SH-SY5Y (cell line): Measurements from ENCODE around the gene NR1D2.

Source experiments
- GATA2 ChIP-seq: IDR thresholded peaks from 2 replicates; pipeline ENCODE4 v1.6.1; 2011; ENCODE audit warnings: mild to moderate bottlenecking, low read depth, low read length
- GATA3 ChIP-seq: IDR thresholded peaks from 2 replicates; pipeline ENCODE4 v1.6.1; 2011; ENCODE audit warnings: low read depth, mild to moderate bottlenecking, low read length, moderate library complexity

The NR1D2 gene

DNA sequence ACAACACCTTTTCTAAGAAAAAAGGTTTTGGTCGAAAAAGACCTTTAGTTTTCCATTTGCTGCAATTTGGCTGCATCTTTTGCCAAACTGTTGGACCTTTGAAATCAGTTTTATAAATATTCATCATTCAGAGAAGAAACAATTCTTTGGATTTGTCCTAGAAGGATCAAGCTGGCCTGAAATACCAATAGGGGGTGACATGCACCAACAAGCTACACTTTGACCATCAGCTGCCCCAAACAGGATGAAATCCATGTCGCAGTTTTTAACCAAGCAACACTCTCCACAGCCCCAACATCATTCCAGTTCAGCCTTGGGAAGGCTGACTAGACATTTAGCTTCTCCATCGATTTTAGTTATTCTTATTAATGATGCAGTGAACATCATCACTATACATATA lies 18.4 kb upstream of the NR1D2 start:
- TF ChIP-seq GATA3 (no peak), GATA2 (no peak)

DNA sequence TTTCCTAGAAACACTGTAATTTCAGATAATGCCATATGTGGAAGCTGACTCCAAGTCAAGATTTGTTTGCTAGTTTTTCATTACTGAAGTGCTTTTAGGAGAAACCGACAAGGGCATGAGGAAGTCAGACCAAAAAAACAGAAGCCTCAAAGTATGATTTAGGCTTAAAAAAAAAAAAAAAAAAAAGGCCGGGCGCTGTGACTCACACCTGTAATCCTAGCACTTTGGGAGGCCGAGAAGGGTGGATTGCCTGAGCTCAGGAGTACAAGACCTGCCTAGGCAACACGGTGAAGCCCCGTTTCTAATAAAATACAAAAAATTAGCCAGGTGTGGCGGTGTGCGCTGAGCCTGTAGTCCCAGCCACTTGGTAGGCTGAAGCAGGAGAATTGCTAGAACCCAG lies 16.6 kb upstream of the NR1D2 start:
- TF ChIP-seq GATA2 (no peak), GATA3 (no peak)

DNA sequence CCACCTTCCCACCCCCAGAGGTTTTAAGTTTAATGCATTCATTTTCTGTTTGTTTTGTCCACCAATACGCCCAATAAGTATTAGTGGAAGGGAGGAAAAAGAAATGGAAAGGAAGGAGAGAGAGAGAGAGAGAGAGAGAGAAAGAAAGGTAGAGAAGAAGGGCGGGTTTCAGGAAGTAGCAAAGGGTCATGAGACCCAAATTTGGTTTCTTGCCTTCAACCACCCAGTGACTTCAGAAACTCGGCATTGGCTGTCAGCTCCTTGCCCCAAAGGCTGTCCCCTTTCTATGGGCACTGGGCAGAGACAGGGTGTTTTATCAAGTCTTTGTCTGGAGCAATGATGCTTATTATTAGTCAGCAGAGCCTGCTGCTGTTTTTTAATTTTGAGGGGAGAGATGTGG lies 13.5 kb upstream of the NR1D2 start:
- TF ChIP-seq GATA3 (no peak), GATA2 (no peak)

DNA sequence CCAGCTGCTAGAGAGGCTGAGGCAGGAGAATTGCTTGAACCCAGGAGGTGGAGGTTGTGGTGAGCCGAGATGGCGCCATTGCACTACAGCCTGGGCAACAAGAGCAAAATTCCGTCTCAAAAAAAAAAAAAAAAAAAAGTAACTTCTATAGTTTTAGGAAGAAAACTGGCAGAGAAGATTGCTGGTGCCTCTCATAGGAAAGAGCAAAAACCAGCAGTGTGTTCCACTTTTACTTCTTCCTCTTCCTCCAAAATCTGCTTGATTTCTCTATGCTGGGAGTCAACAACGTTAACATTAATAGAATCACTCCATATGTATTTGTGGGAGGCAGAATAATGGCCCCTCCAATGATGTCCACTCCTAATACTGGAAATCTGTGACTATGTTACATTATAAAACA lies 12.5 kb upstream of the NR1D2 start:
- TF ChIP-seq GATA3, result no peak
- TF ChIP-seq GATA2, result no peak

DNA sequence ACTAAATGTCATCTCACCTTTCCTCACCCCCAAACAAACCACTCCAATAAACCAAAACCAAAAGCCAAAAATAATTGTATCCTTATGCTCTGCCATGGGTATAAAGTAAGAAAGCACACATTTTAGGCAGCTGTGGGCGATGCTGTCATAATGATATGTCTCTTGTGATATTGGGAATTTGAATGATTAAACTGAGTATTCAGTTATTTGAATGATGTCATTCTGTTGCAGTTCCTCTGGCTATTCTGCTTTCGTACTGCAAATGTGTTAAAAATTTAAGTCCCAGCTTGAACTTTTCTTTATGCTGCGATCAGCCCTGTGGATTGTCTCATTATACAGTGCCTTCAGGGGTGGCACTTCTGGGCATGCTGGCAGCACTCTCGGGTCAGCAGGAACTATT lies 10.8 kb upstream of the NR1D2 start:
- no peak for TF ChIP-seq GATA3
- TF ChIP-seq GATA2, result no peak

DNA sequence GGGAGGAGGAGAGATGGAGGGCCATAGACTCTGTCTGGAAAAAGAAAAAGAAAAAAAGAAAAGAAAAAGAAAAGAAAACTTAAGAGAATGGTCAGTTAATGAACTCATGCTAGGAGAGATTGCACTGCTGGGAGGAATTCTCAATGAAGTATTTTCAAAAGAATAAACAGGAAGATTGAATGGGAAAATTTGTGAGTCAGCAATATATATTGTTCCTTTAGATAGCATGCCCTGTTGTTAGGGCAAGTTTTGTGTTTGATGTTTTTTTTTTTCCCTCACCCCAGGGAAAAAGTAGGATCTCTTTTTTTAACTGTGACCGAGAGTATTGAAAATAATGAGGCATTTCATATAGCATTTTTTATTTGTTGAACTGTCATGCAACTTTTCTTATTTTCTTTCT lies 7.8 kb upstream of the NR1D2 start:
- TF ChIP-seq GATA3 (no peak), GATA2 (no peak)

DNA sequence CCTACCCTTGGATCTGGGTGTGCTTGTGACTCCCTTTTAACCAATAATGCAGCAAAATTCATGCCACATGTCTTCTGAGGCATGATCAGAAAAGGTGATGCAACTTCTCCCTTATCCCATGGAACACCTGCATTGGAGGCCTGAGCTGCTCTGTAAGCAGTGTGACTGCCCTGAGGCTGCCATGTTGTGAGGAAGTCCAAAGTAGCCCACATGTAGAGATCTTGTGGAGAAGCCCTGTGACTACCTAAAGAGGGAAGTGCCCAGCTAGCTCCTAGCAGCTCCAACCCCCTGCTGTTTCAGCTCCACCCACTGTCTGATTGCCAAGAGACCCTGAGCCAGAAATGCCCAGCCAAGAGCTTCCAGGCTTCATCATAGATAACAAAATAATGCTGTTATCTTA lies 6.4 kb upstream of the NR1D2 start:
- no peak for TF ChIP-seq GATA3
- TF ChIP-seq GATA2, result no peak

DNA sequence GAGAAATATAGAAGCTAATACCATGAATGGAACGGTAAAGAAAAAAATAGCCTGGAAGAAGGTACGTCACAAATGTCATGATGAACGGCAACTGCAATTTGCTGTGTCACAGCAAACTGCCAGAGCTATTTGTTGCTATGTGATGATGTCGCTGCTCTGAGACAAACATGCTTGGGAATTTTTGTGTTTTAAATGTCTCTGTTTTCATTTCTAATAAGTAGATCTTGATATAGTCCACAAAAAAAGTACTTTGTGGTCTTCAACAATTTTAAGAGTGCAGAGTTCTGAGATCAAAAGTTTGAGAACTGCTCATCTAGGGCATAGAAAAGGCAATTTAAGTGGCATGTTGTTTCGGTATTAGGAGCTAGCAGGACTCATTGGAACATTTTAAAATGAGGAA lies 4.3 kb upstream of the NR1D2 start:
- TF ChIP-seq GATA2 (no peak), GATA3 (no peak)

DNA sequence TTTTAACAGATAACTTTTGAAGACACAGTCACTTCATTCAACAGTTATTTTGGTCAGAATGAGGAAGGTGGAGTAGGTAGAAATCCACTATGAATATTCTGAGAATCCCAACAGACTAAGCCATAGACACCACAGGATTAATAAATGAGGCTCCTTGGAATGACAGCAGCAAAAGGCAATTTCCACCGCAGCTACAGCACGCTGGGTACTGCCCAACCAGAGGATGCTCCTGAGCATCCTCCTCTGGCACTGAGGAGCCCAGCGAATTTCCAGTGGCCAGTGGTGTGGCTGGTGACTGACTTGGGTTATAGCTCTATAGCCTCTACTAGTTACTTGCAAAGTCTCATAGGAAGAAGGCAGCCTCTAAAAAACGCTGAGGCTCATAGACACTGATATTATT lies 3.6 kb upstream of the NR1D2 start:
- TF ChIP-seq GATA3 (no peak), GATA2 (no peak)

DNA sequence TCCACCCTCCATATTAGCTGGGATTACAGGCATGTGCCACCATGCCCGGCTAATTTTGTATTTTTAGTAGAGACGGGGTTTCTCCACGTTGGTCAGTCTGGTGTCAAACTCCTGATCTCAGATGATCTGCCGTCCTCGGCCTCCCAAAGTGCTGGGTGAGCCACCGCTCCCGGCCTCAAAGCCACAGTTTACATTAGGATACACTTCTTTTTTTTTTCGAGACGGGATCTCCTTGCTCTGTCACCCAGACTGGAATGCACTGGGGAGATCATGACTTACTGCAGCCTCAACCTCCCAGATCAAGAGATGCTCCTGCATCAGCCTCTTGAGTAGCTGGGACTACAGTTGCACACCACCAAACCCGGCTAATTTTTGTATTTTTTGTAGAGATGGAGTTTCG lies 2.5 kb upstream of the NR1D2 start:
- no peak for TF ChIP-seq GATA2
- TF ChIP-seq GATA3, result no peak

DNA sequence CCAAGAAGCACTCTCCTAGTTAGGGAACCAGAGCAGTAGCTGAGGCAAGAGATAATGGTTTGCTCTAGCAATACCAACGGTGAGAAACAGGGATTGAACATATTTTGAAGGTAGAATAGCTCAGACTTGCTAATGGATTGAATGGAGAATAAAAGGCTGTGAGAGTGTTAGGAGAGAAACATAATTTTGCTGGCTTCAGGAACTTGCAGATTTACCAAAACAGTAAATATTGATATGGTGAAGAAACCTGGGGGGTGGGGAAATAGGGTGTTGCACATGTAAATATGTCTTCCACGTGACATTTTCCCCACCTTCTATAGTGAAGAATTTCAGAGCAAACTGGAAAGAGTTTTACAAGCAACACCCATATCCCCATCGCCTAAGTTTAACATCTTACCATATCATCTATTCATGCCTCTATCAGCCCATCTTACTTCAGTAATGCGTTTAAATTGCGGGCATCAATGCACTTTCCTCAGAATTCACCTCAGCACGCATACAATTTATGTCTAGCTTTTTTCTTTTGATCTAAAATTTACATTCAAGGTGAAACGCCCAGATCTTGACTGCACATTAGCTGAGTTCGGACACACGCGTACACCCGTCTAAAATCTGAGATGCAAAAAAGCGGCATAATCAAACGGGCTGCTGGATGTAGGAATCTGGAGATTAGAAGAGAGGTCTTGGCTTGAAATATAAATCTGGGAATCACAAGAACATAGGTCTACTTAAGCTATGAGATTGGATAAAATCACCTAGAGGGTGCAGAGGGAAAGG lies 891 bp upstream of the NR1D2 start:
- TF ChIP-seq GATA2, result no peak
- no peak for TF ChIP-seq GATA3

DNA sequence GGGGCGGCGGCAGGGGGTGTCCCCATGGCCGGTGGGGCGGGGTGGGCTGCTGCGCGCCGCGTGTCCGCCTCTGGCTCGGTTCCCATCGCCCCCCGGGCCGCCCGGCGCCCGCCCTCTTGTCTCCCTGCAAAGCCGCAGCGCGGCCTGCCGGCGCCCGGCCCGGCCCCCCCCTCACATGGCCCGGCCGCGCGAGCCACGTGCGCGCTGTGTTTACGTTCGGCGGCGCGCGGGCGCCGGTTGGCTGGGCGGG lies 502 bp downstream of the NR1D2 start:
- no peak for TF ChIP-seq GATA3
- TF ChIP-seq GATA2, result no peak

DNA sequence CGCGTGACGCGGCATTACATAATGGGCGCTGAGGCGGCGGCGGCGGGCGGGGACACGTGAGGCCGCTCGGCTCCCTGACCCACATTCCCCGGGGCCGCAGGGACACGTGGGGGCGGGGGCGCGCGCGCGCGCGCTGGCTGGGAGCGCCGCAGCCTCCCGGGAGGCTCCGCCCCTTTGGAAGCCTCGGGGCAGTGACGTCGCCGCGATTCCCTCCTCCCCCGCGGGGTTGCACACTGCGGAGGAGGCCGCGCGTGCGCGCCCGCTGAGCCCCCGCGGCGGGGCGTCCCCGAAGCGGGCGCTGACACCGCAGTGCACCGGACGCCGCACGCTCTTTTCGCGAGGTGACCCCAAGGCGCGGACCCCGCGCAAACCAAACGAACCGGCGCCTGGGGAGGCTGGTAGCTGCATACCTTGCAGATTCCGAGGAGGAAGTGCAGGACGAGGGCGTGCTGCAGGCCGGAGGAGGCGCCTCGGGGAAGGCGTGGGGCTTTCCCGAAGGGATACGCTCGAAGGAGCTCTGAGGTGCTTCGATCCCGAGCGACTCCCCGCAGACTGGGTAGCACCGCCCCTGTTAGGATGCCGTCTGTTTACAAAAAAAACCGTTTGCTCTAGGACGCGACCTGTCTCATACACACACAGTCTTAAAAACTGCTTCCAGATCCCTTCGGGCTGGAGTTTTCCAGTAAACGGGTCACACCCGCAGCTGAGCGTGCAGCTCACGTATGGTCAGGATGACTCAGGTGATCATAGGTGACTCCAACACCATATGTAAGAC lies 1.0 kb downstream of the NR1D2 start:
- TF ChIP-seq GATA3 (no peak), GATA2 (no peak)

DNA sequence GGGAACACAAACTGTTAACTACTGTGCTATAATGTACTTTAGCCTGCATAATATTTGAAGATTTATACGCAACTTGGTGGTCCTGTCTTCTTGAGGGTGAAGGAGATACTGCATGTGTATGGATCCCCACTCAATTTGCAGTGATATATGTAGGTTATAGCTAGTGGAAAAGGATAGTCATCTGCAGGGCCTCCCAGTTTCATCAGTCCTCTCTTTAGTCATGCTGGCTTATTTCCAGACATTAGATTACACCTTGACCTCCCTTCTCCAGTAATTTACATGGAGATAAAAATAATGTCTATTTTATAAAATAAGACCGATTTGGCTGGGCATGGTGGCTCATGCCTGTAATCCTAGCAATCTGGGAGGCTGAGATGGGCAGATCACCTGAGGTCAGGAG lies 3.7 kb downstream of the NR1D2 start:
- TF ChIP-seq GATA2 (no peak), GATA3 (no peak)

DNA sequence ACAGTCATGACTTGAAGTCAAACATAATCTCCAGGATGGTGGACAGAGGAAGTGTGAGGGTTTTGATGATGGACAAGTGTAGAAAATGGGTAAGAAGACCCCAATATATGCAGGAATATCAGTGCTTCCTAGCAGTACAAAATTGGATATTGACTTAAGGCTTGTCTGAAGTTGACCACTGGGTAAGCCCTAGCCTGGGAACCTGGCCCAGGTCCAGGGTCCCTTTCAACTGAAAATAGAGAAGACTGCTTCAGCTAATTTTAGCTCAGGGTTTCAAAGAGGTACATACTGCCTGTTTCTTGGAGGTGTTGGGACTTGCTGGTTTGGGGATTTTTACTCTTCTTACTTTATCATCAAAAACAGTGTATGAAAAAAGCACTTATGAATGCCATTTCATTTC lies 4.7 kb downstream of the NR1D2 start:
- TF ChIP-seq GATA2, result no peak
- TF ChIP-seq GATA3, result no peak

DNA sequence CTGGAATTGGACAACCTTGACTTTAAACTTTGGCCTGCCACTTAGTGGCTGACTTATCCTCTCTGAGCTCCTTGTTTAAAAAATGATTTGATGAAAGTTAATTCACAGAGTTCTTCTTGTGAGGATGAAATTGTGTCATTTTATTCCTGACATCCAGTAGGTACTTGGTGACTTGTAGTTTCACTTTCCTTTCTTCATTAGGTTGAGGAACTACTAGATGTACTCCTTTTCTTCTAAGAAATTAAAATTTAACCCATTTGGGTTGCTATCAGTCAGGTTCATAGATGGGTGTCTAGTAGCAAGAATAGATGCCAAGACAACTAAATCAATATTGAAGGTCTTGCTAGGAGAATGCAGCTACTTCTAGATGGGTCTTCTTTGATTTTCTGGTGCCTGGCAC lies 5.2 kb downstream of the NR1D2 start:
- TF ChIP-seq GATA2, result no peak
- TF ChIP-seq GATA3, result no peak

DNA sequence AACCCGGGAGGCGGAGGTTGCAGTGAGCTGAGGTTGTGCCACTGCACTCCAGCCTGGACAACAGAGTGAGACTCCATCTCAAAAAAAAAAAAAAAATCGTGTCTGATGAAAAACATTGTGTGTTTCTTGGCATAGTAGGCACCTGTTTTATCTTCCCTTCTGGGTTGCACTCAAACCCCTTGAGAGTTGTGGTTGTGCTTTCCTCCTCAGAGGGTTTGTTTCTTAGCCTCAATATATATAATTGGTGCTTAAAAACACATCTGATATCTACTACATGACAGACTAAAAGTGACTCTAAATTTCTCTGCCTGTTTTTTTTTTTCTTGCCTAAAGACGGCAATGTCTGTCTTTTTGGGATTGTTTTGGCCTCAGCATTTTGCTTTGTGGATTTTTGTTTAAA lies 7.6 kb downstream of the NR1D2 start:
- no peak for TF ChIP-seq GATA3
- no peak for TF ChIP-seq GATA2
